ENCODE results near the gene PPP3CA. TPM values are rescaled to one million over a fixed set of nuclear protein-coding genes. Genes with fewer than 3 reads are reported as not detected.
A peak's percentile ranks its signal among the peaks of the same experiment; 100 is the strongest.

Gene PPP3CA
- total and polyA plus RNA-seq, 3 experiments from 2014 or later: 6.9 to 30.7 (median 30.0) TPM

GRCh38 chr4:101192244-101192643, 155.1 kb downstream of the PPP3CA start:
- H3K36me3 Mint-ChIP-seq: peaks cover 0 to 26% (median 13%) of the 10 kb centered on the region in 3 donors
- H3K27ac Mint-ChIP-seq: peak overlapping the region in 6 of 8 donors; percentile 2 to 79 (median 8)
- DNase-seq: no peak
- Histone ChIP-seq H3K4me3 (ENCODE audit: low read length) (no peak overlapping the region), H3K4me1 (ENCODE audit: insufficient read depth, low read length) (no peaks in the 10 kb centered on the region), H3K27ac (ENCODE audit: low read depth, low read length) (no peak overlapping the region), H3K36me3 (ENCODE audit: insufficient read depth, low read length) (no peaks in the 10 kb centered on the region), H3K9me3 (ENCODE audit: low read length) (no peaks in the 10 kb centered on the region), H3K27me3 (ENCODE audit: insufficient read depth, low read length, poor library complexity, severe bottlenecking) (no peaks in the 10 kb centered on the region)
- no peaks in the 10 kb centered on the region for H3K9me3 Mint-ChIP-seq
- no peak overlapping the region for H3K4me3 Mint-ChIP-seq
- CTCF ChIA-PET: no interaction called here
- no peaks in the 10 kb centered on the region for H3K27me3 Mint-ChIP-seq
- POLR2A ChIA-PET: no interaction called here
- peaks cover 33 to 72% (median 58%) of the 10 kb centered on the region in 3 donors for H3K4me1 Mint-ChIP-seq

GRCh38 chr4:101191302-101192098, 155.8 kb downstream of the PPP3CA start:
- H3K27ac ChIP-seq (ENCODE audit: low read depth, low read length): no peak overlapping the region
- no peaks in the 10 kb centered on the region for H3K27me3 ChIP-seq (ENCODE audit: insufficient read depth, low read length, poor library complexity, severe bottlenecking)
- no peaks in the 10 kb centered on the region for H3K36me3 ChIP-seq (ENCODE audit: insufficient read depth, low read length)
- no peaks in the 10 kb centered on the region for H3K27me3 Mint-ChIP-seq
- no peaks in the 10 kb centered on the region for H3K4me1 ChIP-seq (ENCODE audit: insufficient read depth, low read length)
- no peaks in the 10 kb centered on the region for H3K9me3 Mint-ChIP-seq
- H3K36me3 Mint-ChIP-seq: peaks cover 0 to 26% (median 13%) of the 10 kb centered on the region in 3 donors
- H3K9me3 ChIP-seq (ENCODE audit: low read length): no peaks in the 10 kb centered on the region
- H3K4me3 ChIP-seq (ENCODE audit: low read length): no peak overlapping the region
- ChIA-PET POLR2A (no interaction called here), CTCF (interaction anchor here (1.4 kb wide), 1 partner anchor 157 kb away, joined by 4 read pairs; no protein-coding TSS in a partner anchor)
- DNase-seq: no peak
- H3K27ac Mint-ChIP-seq: peak overlapping the region in 3 of 8 donors; percentile 5 to 52 (median 8)
- H3K4me1 Mint-ChIP-seq: peaks cover 33 to 71% (median 58%) of the 10 kb centered on the region in 3 donors
- H3K4me3 Mint-ChIP-seq: no peak overlapping the region

- no peaks in the 10 kb centered on the region for H3K36me3 ChIP-seq (ENCODE audit: insufficient read depth, low read length)
- Mint-ChIP-seq H3K9me3 (no peaks in the 10 kb centered on the region), H3K27me3 (no peaks in the 10 kb centered on the region), H3K4me1 (peaks cover 31 to 65% (median 52%) of the 10 kb centered on the region in 3 donors), H3K27ac (no peak overlapping the region), H3K4me3 (no peak overlapping the region), H3K36me3 (peaks cover 0 to 21% (median 11%) of the 10 kb centered on the region in 3 donors)
- no peak for DNase-seq
- POLR2A ChIA-PET: no interaction called here
- no peaks in the 10 kb centered on the region for H3K4me1 ChIP-seq (ENCODE audit: insufficient read depth, low read length)
- H3K27me3 ChIP-seq (ENCODE audit: insufficient read depth, low read length, poor library complexity, severe bottlenecking): no peaks in the 10 kb centered on the region
- H3K4me3 ChIP-seq (ENCODE audit: low read length): no peak overlapping the region
- H3K27ac ChIP-seq (ENCODE audit: low read depth, low read length): no peak overlapping the region
- CTCF ChIA-PET: interaction anchor here (1.4 kb wide), 1 partner anchor 157 kb away, joined by 4 read pairs; no protein-coding TSS in a partner anchor
- no peaks in the 10 kb centered on the region for H3K9me3 ChIP-seq (ENCODE audit: low read length)
Measured at GRCh38 chr4:101190751-101191150, 156.6 kb downstream of the PPP3CA start.

- Histone ChIP-seq H3K4me1 (ENCODE audit: insufficient read depth, low read length) (no peaks in the 10 kb centered on the region), H3K27me3 (ENCODE audit: insufficient read depth, low read length, poor library complexity, severe bottlenecking) (no peaks in the 10 kb centered on the region), H3K9me3 (ENCODE audit: low read length) (no peaks in the 10 kb centered on the region), H3K27ac (ENCODE audit: low read depth, low read length) (no peak overlapping the region), H3K4me3 (ENCODE audit: low read length) (no peak overlapping the region), H3K36me3 (ENCODE audit: insufficient read depth, low read length) (no peaks in the 10 kb centered on the region)
- POLR2A ChIA-PET: no interaction called here
- Mint-ChIP-seq H3K9me3 (no peaks in the 10 kb centered on the region), H3K36me3 (peaks cover 0 to 13% (median 6%) of the 10 kb centered on the region in 3 donors), H3K27ac (peak overlapping the region in 1 of 8 donors; percentile 66), H3K4me1 (peaks cover 35 to 73% (median 54%) of the 10 kb centered on the region in 3 donors), H3K4me3 (peak overlapping the region in 1 of 7 donors; percentile 26), H3K27me3 (no peaks in the 10 kb centered on the region)
- CTCF ChIA-PET: no interaction called here
- no peak for DNase-seq
Measured at GRCh38 chr4:101188906-101189305, 158.4 kb downstream of the PPP3CA start.

GRCh38 chr4:101187841-101188240, 159.5 kb downstream of the PPP3CA start:
- no peaks in the 10 kb centered on the region for H3K27me3 ChIP-seq (ENCODE audit: insufficient read depth, low read length, poor library complexity, severe bottlenecking)
- ChIA-PET CTCF (interaction anchor here (1.0 kb wide), 1 partner anchor 159 kb away, joined by 3 read pairs; the partner anchor contains the start of gene PPP3CA), POLR2A (no interaction called here)
- no peak overlapping the region for H3K4me3 ChIP-seq (ENCODE audit: low read length)
- no peaks in the 10 kb centered on the region for H3K4me1 ChIP-seq (ENCODE audit: insufficient read depth, low read length)
- H3K36me3 Mint-ChIP-seq: peaks cover 4 to 15% (median 13%) of the 10 kb centered on the region in 3 donors
- H3K27ac ChIP-seq (ENCODE audit: low read depth, low read length): no peak overlapping the region
- H3K9me3 ChIP-seq (ENCODE audit: low read length): no peaks in the 10 kb centered on the region
- peak overlapping the region in 1 of 7 donors; percentile 29 for H3K4me3 Mint-ChIP-seq
- H3K9me3 Mint-ChIP-seq: no peaks in the 10 kb centered on the region
- no peaks in the 10 kb centered on the region for H3K27me3 Mint-ChIP-seq
- DNase-seq: no peak
- no peak overlapping the region for H3K27ac Mint-ChIP-seq
- H3K36me3 ChIP-seq (ENCODE audit: insufficient read depth, low read length): no peaks in the 10 kb centered on the region
- H3K4me1 Mint-ChIP-seq: peaks cover 39 to 76% (median 61%) of the 10 kb centered on the region in 3 donors

GRCh38 chr4:101186567-101187184, 160.7 kb downstream of the PPP3CA start:
- Histone ChIP-seq H3K4me3 (ENCODE audit: low read length) (no peak overlapping the region), H3K27ac (ENCODE audit: low read depth, low read length) (no peak overlapping the region), H3K27me3 (ENCODE audit: insufficient read depth, low read length, poor library complexity, severe bottlenecking) (no peaks in the 10 kb centered on the region), H3K4me1 (ENCODE audit: insufficient read depth, low read length) (no peaks in the 10 kb centered on the region), H3K36me3 (ENCODE audit: insufficient read depth, low read length) (no peaks in the 10 kb centered on the region), H3K9me3 (ENCODE audit: low read length) (no peaks in the 10 kb centered on the region)
- Mint-ChIP-seq H3K4me3 (no peak overlapping the region), H3K4me1 (peaks cover 41 to 72% (median 54%) of the 10 kb centered on the region in 3 donors), H3K27me3 (peaks cover 0 to 1% of the 10 kb centered on the region in 2 donors), H3K36me3 (peaks cover 13 to 20% (median 18%) of the 10 kb centered on the region in 3 donors), H3K9me3 (no peaks in the 10 kb centered on the region), H3K27ac (no peak overlapping the region)
- POLR2A ChIA-PET: no interaction called here
- no peak for DNase-seq
- CTCF ChIA-PET: interaction anchor here (1.0 kb wide), 2 partner anchors 160 to 411 kb away, joined by 3 read pairs; partner anchors contain the start of gene PPP3CA

GRCh38 chr4:101184668-101185067, 162.7 kb downstream of the PPP3CA start:
- no peak overlapping the region for H3K4me3 ChIP-seq (ENCODE audit: low read length)
- POLR2A ChIA-PET: no interaction called here
- H3K9me3 ChIP-seq (ENCODE audit: low read length): no peaks in the 10 kb centered on the region
- H3K27ac ChIP-seq (ENCODE audit: low read depth, low read length): no peak overlapping the region
- Mint-ChIP-seq H3K27me3 (peaks cover 0 to 1% of the 10 kb centered on the region in 2 donors), H3K27ac (no peak overlapping the region), H3K4me3 (no peak overlapping the region), H3K4me1 (peaks cover 34 to 58% (median 42%) of the 10 kb centered on the region in 3 donors), H3K9me3 (no peaks in the 10 kb centered on the region), H3K36me3 (peaks cover 13 to 17% (median 16%) of the 10 kb centered on the region in 3 donors)
- no peaks in the 10 kb centered on the region for H3K27me3 ChIP-seq (ENCODE audit: insufficient read depth, low read length, poor library complexity, severe bottlenecking)
- DNase-seq: no peak
- CTCF ChIA-PET: interaction anchor here (1.1 kb wide), 1 partner anchor 10 kb away, joined by 3 read pairs; no protein-coding TSS in a partner anchor
- H3K36me3 ChIP-seq (ENCODE audit: insufficient read depth, low read length): no peaks in the 10 kb centered on the region
- no peaks in the 10 kb centered on the region for H3K4me1 ChIP-seq (ENCODE audit: insufficient read depth, low read length)
